ENCODE data around the gene PDLIM5. TPM values are rescaled to one million over a fixed set of nuclear protein-coding genes. Genes with fewer than 3 reads are reported as not detected.

Gene PDLIM5
- total and polyA plus RNA-seq, 2 of the 8 experiments (the other 6 are each of a cell fraction or from before 2014, with no cell fraction given) = 37.3 to 62.1 TPM

DNA sequence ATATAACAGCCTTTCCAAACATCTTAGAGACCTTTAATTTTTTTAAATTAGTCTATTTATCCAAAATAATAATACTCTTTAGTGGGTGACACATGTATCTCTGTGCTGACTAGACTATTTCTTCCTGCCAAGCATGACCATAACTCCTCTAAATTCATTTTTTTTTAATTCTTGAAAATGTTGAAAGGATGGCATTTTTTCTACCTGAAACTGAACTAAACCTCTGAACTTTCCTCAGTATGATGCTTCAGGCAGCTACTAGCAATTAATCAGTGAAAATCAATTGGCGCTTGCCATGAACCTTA lies 42.4 kb upstream of the PDLIM5 start:
- Histone ChIP-seq H3K56ac (replicated peaks; ENCODE audit: insufficient read length, low read depth, low read length) (no peak overlapping the region), H2BK5ac (ENCODE audit: low read depth, low read length) (no peak overlapping the region), H3K4ac (replicated peaks; ENCODE audit: insufficient read length, low read depth, low read length) (no peak overlapping the region), H3K9me3 (ENCODE audit: insufficient read depth in 2 of 2, low read depth in 1 of 2, low read length in 1 of 2) (no peaks in the 10 kb centered on the region), H2BK20ac (ENCODE audit: low read length) (no peak overlapping the region), H2BK120ac (replicated peaks; ENCODE audit: low read depth, low read length) (no peak overlapping the region), H2AK5ac (ENCODE audit: low read depth, low read length) (no peak overlapping the region), H3K9ac (replicated peaks in 1 of 4; ENCODE audit: extremely low read depth in 1 of 4, low read depth in 3 of 4, low read length in 3 of 4) (no peak overlapping the region), H4K5ac (ENCODE audit: insufficient read length, low read depth, low read length) (no peak overlapping the region), H3K36me3 (ENCODE audit: control insufficient read depth in 2 of 4, insufficient read depth in 4 of 4, low read length in 3 of 4) (no peaks in the 10 kb centered on the region), H2BK12ac (ENCODE audit: low read depth, low read length) (no peak overlapping the region), H3K23me2 (ENCODE audit: low read depth, low read length) (no peaks in the 10 kb centered on the region), H3K79me2 (ENCODE audit: control insufficient read depth in 1 of 2, insufficient read depth in 2 of 2, low read length in 2 of 2) (no peaks in the 10 kb centered on the region), H3K4me3 (ENCODE audit: extremely low read depth in 1 of 4, insufficient read depth in 2 of 4, low read depth in 3 of 4, low read length in 4 of 4) (no peak overlapping the region), H3K27ac (ENCODE audit: low read depth, low read length) (no peak overlapping the region), H4K91ac (replicated peaks; ENCODE audit: insufficient read length, low read length) (no peak overlapping the region), H4K8ac (ENCODE audit: extremely low read depth, insufficient read depth, low read length) (no peak overlapping the region), H3K4me2 (ENCODE audit: insufficient read depth in 1 of 2, low read depth in 2 of 2, low read length in 2 of 2) (no peak overlapping the region), H3K27me3 (replicated peaks in 1 of 4; ENCODE audit: control insufficient read depth in 3 of 4, extremely low read depth in 1 of 4, insufficient read depth in 3 of 4, low read length in 3 of 4) (peaks cover 0 to 1% (median 0%) of the 10 kb centered on the region in 4 experiments; a peak in 1 of 7 replicates), H3K4me1 (replicated peaks in 1 of 4; ENCODE audit: control insufficient read depth in 3 of 4, insufficient read depth in 4 of 4, low read length in 3 of 4) (peaks cover 0 to 10% (median 4%) of the 10 kb centered on the region in 4 experiments; a peak in 3 of 7 replicates), H2BK15ac (ENCODE audit: low read length) (no peak overlapping the region), H3K23ac (ENCODE audit: insufficient read length) (no peak overlapping the region), H3K79me1 (ENCODE audit: low read depth, low read length) (no peaks in the 10 kb centered on the region), H2AFZ (ENCODE audit: low read length) (no peak overlapping the region), H4K20me1 (replicated peaks in 1 of 2; ENCODE audit: control insufficient read depth in 1 of 2, insufficient read depth in 2 of 2, low read length in 2 of 2) (no peaks in the 10 kb centered on the region), H3K18ac (ENCODE audit: extremely low read depth, low read length) (no peak overlapping the region), H3K14ac (ENCODE audit: insufficient read length) (no peak overlapping the region)
- no peak for DNase-seq (ENCODE audit: low read depth in 1 of 2, low spot score in 2 of 2)
- TF ChIP-seq, protein P1, sequence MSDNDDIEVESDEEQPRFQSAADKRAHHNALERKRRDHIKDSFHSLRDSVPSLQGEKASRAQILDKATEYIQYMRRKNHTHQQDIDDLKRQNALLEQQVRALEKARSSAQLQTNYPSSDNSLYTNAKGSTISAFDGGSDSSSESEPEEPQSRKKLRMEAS (IDR thresholded peaks at IDR 0.05) = no peak
- TF ChIP-seq CEBPB (IDR thresholded peaks at IDR 0.05; ENCODE audit: low read depth, low read length) (no peak), POU5F1 (IDR thresholded peaks at IDR 0.05; ENCODE audit: low read depth, low read length) (no peak), TBP (IDR thresholded peaks at IDR 0.05; ENCODE audit: low read depth, low read length) (no peak), CBX8 (IDR thresholded peaks at IDR 0.05; ENCODE audit: borderline replicate concordance, low read depth, low read length) (no peak), KDM1A (IDR thresholded peaks at IDR 0.05; ENCODE audit: borderline replicate concordance, low read length) (no peak), SP4 (IDR thresholded peaks at IDR 0.05; ENCODE audit: low read length) (no peak), SP2 (IDR thresholded peaks at IDR 0.05; ENCODE audit: low read length) (no peak), RFX5 (IDR thresholded peaks at IDR 0.05; ENCODE audit: borderline replicate concordance, low read depth, low read length) (no peak), BRCA1 (IDR thresholded peaks at IDR 0.05; ENCODE audit: low read depth, low read length) (no peak), TAF7 (optimal IDR thresholded peaks at IDR 0.05; ENCODE audit: borderline replicate concordance, low read depth, low read length) (no peak), JUN (IDR thresholded peaks at IDR 0.05; ENCODE audit: low read depth, low read length) (no peak)
- TF ChIP-seq, protein P2, sequence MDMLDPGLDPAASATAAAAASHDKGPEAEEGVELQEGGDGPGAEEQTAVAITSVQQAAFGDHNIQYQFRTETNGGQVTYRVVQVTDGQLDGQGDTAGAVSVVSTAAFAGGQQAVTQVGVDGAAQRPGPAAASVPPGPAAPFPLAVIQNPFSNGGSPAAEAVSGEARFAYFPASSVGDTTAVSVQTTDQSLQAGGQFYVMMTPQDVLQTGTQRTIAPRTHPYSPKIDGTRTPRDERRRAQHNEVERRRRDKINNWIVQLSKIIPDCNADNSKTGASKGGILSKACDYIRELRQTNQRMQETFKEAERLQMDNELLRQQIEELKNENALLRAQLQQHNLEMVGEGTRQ (IDR thresholded peaks at IDR 0.05; ENCODE audit: low read length) = no peak
- CTCF ChIA-PET (ENCODE audit: partially characterized antibody) = interaction anchor here (0.9 to 1.7 kb wide), 9 partner anchors 9 to 243 kb away, joined by 3 to 7 read pairs (median 4); no protein-coding TSS in a partner anchor
- 93% methylated on average over 1 of the region's 1 CpG; no CpG with 5 or more reads in 1 of the 2 experiments for WGBS, 2 experiments (ENCODE audit: extremely low coverage in 1 of 2, insufficient coverage in 1 of 2, insufficient read length in 1 of 2, insufficient replicate concordance in 2 of 2, low coverage in 1 of 2, low lambda C conversion rate in 2 of 2, missing lambda C conversion rate in 1 of 2)
- FAIRE-seq = no peak
- POLR2A ChIA-PET (ENCODE audit: partially characterized antibody) = no interaction called here

Measured in H1 (cell line).